ENCODE measurements around the gene TRIM5. TPM values are rescaled to one million over a fixed set of nuclear protein-coding genes. Genes with fewer than 3 reads are reported as not detected.
A peak's percentile ranks its signal among the peaks of the same experiment; 100 is the strongest.
"Not testable (repeated sequence)": the region's sequence is repeated elsewhere in the genome, so short reads cannot be mapped to it uniquely, and the experiment has no call there.

The TRIM5 gene
- total RNA-seq, 6 donors from 2014 or later, result 21.1 to 53.0 (median 35.9) TPM

DNA sequence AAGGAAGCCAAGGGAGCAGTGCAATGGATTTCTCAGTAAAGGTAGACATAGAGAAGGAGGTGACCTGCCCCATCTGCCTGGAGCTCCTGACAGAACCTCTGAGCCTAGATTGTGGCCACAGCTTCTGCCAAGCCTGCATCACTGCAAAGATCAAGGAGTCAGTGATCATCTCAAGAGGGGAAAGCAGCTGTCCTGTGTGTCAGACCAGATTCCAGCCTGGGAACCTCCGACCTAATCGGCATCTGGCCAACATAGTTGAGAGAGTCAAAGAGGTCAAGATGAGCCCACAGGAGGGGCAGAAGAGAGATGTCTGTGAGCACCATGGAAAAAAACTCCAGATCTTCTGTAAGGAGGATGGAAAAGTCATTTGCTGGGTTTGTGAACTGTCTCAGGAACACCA lies 11.3 kb upstream of the TRIM5 start:
- H3K36me3 ChIP-seq, result peaks cover 8 to 35% (median 20%) of the 10 kb centered on the region in 4 donors
- no peak overlapping the region for H3K4me3 ChIP-seq
- no peaks in the 10 kb centered on the region for H3K9me3 ChIP-seq
- WGBS, 2 donors, result 64 to 84% methylated on average over 2 of the region's 2 CpGs
- H3K4me1 ChIP-seq, result peaks cover 8 to 23% (median 14%) of the 10 kb centered on the region in 4 donors
- no peak for ATAC-seq (ENCODE audit: low FRiP score in 2 of 2)
- TF ChIP-seq CTCF (IDR thresholded peaks at IDR 0.05), result no peak
- TF ChIP-seq POLR2AphosphoS5 (IDR thresholded peaks at IDR 0.05), result no peak
- TF ChIP-seq EP300 (IDR thresholded peaks at IDR 0.05), result no peak
- no peak for TF ChIP-seq POLR2A (IDR thresholded peaks at IDR 0.05)
- peak overlapping the region in 1 of 4 donors; percentile 17 for H3K27ac ChIP-seq
- no peaks in the 10 kb centered on the region for H3K27me3 ChIP-seq
- DNase-seq, result no peak

DNA sequence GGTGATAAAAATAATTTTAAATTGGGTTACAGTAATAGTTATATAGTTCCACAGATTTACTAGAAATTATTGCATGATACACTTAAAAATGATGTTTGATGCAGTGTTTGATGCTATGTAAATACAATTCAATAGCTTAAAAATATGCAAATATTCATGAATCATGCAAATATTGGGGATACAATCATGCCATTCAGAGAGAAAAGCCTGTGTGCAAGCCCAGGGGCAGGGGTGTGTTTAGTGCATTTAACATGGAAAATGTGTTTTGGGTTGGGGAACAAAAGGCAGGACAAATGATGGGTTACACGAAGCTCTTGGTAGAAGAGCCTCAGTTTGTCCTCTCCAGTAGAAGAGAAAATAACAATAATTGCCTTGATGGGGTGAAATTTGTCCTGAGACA lies 10.7 kb upstream of the TRIM5 start:
- WGBS, 2 donors, result 90 to 95% methylated on average over 1 of the region's 1 CpG
- H3K9me3 ChIP-seq, result no peaks in the 10 kb centered on the region
- H3K4me1 ChIP-seq, result peaks cover 8 to 23% (median 14%) of the 10 kb centered on the region in 4 donors
- H3K4me3 ChIP-seq, result no peak overlapping the region
- peaks cover 8 to 35% (median 20%) of the 10 kb centered on the region in 4 donors for H3K36me3 ChIP-seq
- ATAC-seq (ENCODE audit: low FRiP score in 2 of 2) (no peak), DNase-seq (no peak)
- TF ChIP-seq POLR2A (IDR thresholded peaks at IDR 0.05) (no peak), CTCF (IDR thresholded peaks at IDR 0.05) (no peak), POLR2AphosphoS5 (IDR thresholded peaks at IDR 0.05) (no peak), EP300 (IDR thresholded peaks at IDR 0.05) (no peak)
- H3K27ac ChIP-seq, result peak overlapping the region in 1 of 4 donors; percentile 17
- H3K27me3 ChIP-seq, result no peaks in the 10 kb centered on the region

- Histone ChIP-seq H3K9me3 (no peaks in the 10 kb centered on the region), H3K4me3 (no peak overlapping the region), H3K27me3 (no peaks in the 10 kb centered on the region), H3K27ac (no peak overlapping the region), H3K4me1 (peaks cover 8 to 23% (median 14%) of the 10 kb centered on the region in 4 donors), H3K36me3 (peaks cover 8 to 32% (median 18%) of the 10 kb centered on the region in 4 donors)
- no peak for DNase-seq
- WGBS, 2 donors, result 55 to 69% methylated on average over 1 of the region's 1 CpG
- TF ChIP-seq CTCF (IDR thresholded peaks at IDR 0.05) (no peak), EP300 (IDR thresholded peaks at IDR 0.05) (no peak), POLR2AphosphoS5 (IDR thresholded peaks at IDR 0.05) (no peak), POLR2A (IDR thresholded peaks at IDR 0.05) (no peak)
- no peak for ATAC-seq (ENCODE audit: low FRiP score in 2 of 2)
Measured at GRCh38 chr11:5694642-5695041, 9.8 kb upstream of the TRIM5 start.

GRCh38 chr11:5691964-5692361 lies 7.1 kb upstream of the TRIM5 start:
- ATAC-seq (ENCODE audit: low FRiP score in 2 of 2), result no peak
- Histone ChIP-seq H3K27ac (peak overlapping the region; percentile 1 to 94 (median 87)), H3K36me3 (peaks cover 0 to 13% (median 4%) of the 10 kb centered on the region in 4 donors), H3K27me3 (no peaks in the 10 kb centered on the region), H3K4me1 (peaks cover 16 to 35% (median 22%) of the 10 kb centered on the region in 4 donors), H3K4me3 (peak overlapping the region in 3 of 4 donors; percentile 37 to 57 (median 49)), H3K9me3 (no peaks in the 10 kb centered on the region)
- WGBS, 2 donors, result 32 to 43% methylated on average over 3 of the region's 3 CpGs
- TF ChIP-seq CTCF (IDR thresholded peaks at IDR 0.05) (no peak), POLR2A (IDR thresholded peaks at IDR 0.05) (no peak)
- DNase-seq, result no peak

DNA sequence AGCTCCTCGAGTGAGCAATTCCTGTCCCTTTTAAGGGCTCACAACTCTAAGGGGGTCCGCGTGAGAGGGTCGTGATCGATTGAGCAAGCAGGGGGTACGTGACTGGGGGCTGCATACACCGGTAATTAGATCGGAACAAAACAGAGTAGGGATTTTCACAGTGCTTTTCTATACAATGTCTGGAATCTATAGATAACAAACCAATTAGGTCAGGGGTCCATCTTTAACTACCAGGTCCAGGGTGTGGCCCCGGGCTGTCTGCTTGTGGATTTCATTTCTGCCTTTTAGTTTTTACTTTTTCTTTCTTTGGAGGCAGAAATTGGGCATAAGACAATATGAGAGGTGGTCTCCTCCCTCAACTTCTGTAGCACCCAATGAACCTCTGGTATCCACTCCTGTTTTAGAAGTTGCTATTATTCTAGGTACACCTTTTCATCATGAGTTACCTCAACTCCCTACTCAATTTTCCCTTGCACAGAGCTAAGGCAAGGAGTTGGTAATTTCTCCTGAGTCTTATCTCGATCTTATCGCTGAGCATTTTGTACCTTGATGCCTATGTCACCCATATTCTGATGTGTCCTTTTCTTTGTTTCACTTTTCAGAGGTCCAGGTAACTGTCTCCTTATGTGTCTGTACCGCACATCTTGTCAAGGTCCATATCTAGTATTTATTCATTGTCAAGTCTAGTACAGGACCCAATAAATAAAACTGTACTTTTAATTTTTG lies 6.5 kb upstream of the TRIM5 start:
- Histone ChIP-seq H3K4me1 (peaks cover 16 to 35% (median 22%) of the 10 kb centered on the region in 4 donors), H3K27ac (peak overlapping the region; percentile 83 to 94 (median 87)), H3K4me3 (peak overlapping the region in 3 of 4 donors; percentile 37 to 57 (median 49))
- H3K27me3 ChIP-seq; ATAC-seq (ENCODE audit: low FRiP score in 2 of 2); DNase-seq; H3K36me3 ChIP-seq; H3K9me3 ChIP-seq: not testable (repeated sequence)
- 31 to 44% methylated on average over 12 of the region's 12 CpGs for WGBS, 2 donors
